Stimulated activated CD8-positive, alpha-beta memory T cell treated with anti-CD3 and anti-CD28 coated beads, Interleukin-7, amount 100 ng/mL, for 4 hours (primary cell): Measurements from ENCODE around the gene EMC1.
"Not testable (repeated sequence)": the region's sequence is repeated elsewhere in the genome, so short reads cannot be mapped to it uniquely, and the experiment has no call there.

Experiments used
- DNase-seq, 2 donors: peaks; one replicate each; pipeline ENCODE4 v3.0.0-alpha.2; 2020; ENCODE audit warnings: low read depth in 2 of 2

EMC1 gene

GRCh38 chr1:19216585-19216984, 34.7 kb downstream of the EMC1 start:
- not testable (repeated sequence) for DNase-seq

GRCh38 chr1:19213580-19213979, 37.7 kb downstream of the EMC1 start:
- DNase-seq = no peak

- no peak for DNase-seq
Measured at GRCh38 chr1:19212167-19212566, 39.2 kb downstream of the EMC1 start.

GRCh38 chr1:19210772-19211549, 40.4 kb downstream of the EMC1 start:
- DNase-seq = no peak

GRCh38 chr1:19209990-19210771, 41.1 kb downstream of the EMC1 start, which contains the start of gene UBR4:
Gene UBR4, minus strand, starts transcription at chr1:19210266. Its CDS starts 18 bp downstream, at chr1:19210248.
- DNase-seq = peak; percentile 91 to 95

GRCh38 chr1:19209439-19209989, 41.8 kb downstream of the EMC1 start:
- peak; percentile 17 to 39 for DNase-seq

GRCh38 chr1:19208710-19209438, 42.5 kb downstream of the EMC1 start:
- DNase-seq = no peak

- DNase-seq = no peak
Measured at GRCh38 chr1:19206947-19207346, 44.4 kb downstream of the EMC1 start.

GRCh38 chr1:19205845-19206244, 45.5 kb downstream of the EMC1 start:
- DNase-seq = no peak

GRCh38 chr1:19205403-19205802, 45.9 kb downstream of the EMC1 start:
- no peak for DNase-seq

- no peak for DNase-seq
Measured at GRCh38 chr1:19204446-19205266, 46.7 kb downstream of the EMC1 start.

- no peak for DNase-seq
Measured at GRCh38 chr1:19203440-19203839, 47.9 kb downstream of the EMC1 start.

GRCh38 chr1:19202396-19202795, 48.9 kb downstream of the EMC1 start:
- DNase-seq = no peak

- DNase-seq = no peak
Measured at GRCh38 chr1:19199969-19200604, 51.2 kb downstream of the EMC1 start.

- no peak for DNase-seq
Measured at GRCh38 chr1:19199329-19199968, 51.9 kb downstream of the EMC1 start.

- DNase-seq = no peak
Measured at GRCh38 chr1:19198820-19199219, 52.5 kb downstream of the EMC1 start.

- DNase-seq = no peak
Measured at GRCh38 chr1:19197845-19198244, 53.5 kb downstream of the EMC1 start.

- no peak for DNase-seq
Measured at GRCh38 chr1:19196331-19196730, 55.0 kb downstream of the EMC1 start.

GRCh38 chr1:19193004-19193403, 58.3 kb downstream of the EMC1 start:
- no peak for DNase-seq

GRCh38 chr1:19191811-19192210, 59.5 kb downstream of the EMC1 start:
- no peak for DNase-seq
